Skeletal muscle tissue (tissue), 4 donors: Measurements from ENCODE around the gene MYL10. TPM values are rescaled to one million over a fixed set of nuclear protein-coding genes. Genes with fewer than 3 reads are reported as not detected.

Source experiments
- H3K27ac ChIP-seq: one replicate; pipeline ENCODE4 v1.7.0; 2013; ENCODE audit warnings: mild to moderate bottlenecking, low read depth, low read length, inconsistent platforms
- H3K27me3 ChIP-seq, 3 donors: one replicate each; pipeline ENCODE4 v1.7.0; 2013; ENCODE audit warnings: low read length in 3 of 3; ENCODE audit not compliant: control insufficient read depth in 3 of 3, insufficient read depth in 3 of 3
- H3K36me3 ChIP-seq, 3 donors: one replicate each; pipeline ENCODE4 v1.7.0; 2013; ENCODE audit warnings: low read length in 3 of 3; ENCODE audit not compliant: control insufficient read depth in 3 of 3, insufficient read depth in 3 of 3
- H3K4me1 ChIP-seq, 3 donors: one replicate each; pipeline ENCODE4 v1.7.0; 2013; ENCODE audit warnings: low read length in 3 of 3, mild to moderate bottlenecking in 3 of 3; ENCODE audit not compliant: control insufficient read depth in 3 of 3, insufficient read depth in 3 of 3
- H3K4me3 ChIP-seq, 3 donors: one replicate each; pipeline ENCODE4 v1.7.0; 2013; ENCODE audit warnings: low read length in 3 of 3
- H3K9ac ChIP-seq, 3 donors: one replicate each; pipeline ENCODE4 v1.7.0; 2013; ENCODE audit warnings: low read length in 3 of 3, mild to moderate bottlenecking in 3 of 3, moderate library complexity in 2 of 3, low read depth in 1 of 3
- H3K9me3 ChIP-seq, 3 donors: one replicate each; pipeline ENCODE4 v1.7.0; 2013; ENCODE audit warnings: low read length in 3 of 3; ENCODE audit not compliant: control insufficient read depth in 3 of 3
- total RNA-seq: library from RNA; depleted of rRNA; stranded (reverse); fragments of >200 nt; gene quantifications from one replicate; pipeline ENCODE4 v1.2.3, GENCODE V29; 2014
- donor health status: Osteomylitis.

Gene MYL10
- total RNA-seq, 1 donor from 2014 or later = 8.4 TPM

- peaks cover 0 to 11% (median 9%) of the 10 kb centered on the region in 3 donors for H3K4me1 ChIP-seq
- H3K9me3 ChIP-seq = no peaks in the 10 kb centered on the region
- H3K9ac ChIP-seq = peak overlapping the region in 1 of 3 donors; percentile 25
- no peak overlapping the region for H3K27ac ChIP-seq
- no peaks in the 10 kb centered on the region for H3K36me3 ChIP-seq
- no peak overlapping the region for H3K4me3 ChIP-seq
- H3K27me3 ChIP-seq = no peaks in the 10 kb centered on the region
Observed at GRCh38 chr7:101602484-101603241, 26.4 kb downstream of the MYL10 start.

DNA sequence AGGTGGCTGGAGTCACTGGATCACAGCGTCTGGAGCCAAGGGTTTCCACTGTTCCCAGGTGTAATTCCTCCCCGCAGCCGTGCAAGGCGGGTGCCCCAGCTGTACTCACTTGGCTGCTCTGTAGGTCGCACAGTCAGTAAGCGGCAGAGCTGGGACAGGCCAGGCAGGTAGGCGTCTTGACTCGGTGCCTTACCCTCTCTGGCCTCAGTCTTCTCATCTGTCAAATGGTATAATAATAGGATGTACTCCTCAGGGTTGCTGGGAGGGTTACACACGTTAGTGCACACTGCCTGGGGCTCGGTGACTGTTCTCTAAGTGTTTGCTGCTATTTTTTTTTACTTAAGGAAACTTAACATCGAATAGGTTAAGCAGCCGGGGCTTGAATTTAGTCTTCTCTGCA lies 27.0 kb downstream of the MYL10 start:
- Histone ChIP-seq H3K27ac (no peak overlapping the region), H3K4me3 (no peak overlapping the region), H3K9me3 (no peaks in the 10 kb centered on the region), H3K9ac (no peak overlapping the region), H3K4me1 (peaks cover 0 to 11% (median 9%) of the 10 kb centered on the region in 3 donors), H3K36me3 (no peaks in the 10 kb centered on the region), H3K27me3 (no peaks in the 10 kb centered on the region)

DNA sequence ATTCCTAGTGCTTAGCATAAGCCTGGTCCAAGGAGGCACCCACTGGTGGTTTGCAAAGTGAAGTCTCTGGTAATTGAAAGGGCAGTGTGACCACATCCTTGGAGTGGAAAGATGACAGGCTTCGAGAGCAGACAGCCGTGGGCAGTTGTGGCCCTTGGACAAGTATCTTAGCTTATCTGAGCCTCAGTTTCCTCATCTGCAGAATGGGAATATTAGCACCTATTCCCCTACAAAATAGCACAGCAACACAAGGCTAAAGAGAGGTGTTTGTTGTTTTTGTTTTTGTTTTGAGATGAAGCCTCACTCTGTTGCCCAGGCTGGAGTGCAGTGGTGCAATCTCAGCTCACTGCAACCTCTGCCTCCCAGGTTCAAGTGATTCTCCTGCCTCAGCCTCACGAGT lies 29.3 kb downstream of the MYL10 start:
- Histone ChIP-seq H3K9ac (no peak overlapping the region), H3K4me1 (peaks cover 0 to 11% (median 9%) of the 10 kb centered on the region in 3 donors), H3K36me3 (no peaks in the 10 kb centered on the region), H3K9me3 (no peaks in the 10 kb centered on the region), H3K4me3 (no peak overlapping the region), H3K27me3 (no peaks in the 10 kb centered on the region), H3K27ac (no peak overlapping the region)

DNA sequence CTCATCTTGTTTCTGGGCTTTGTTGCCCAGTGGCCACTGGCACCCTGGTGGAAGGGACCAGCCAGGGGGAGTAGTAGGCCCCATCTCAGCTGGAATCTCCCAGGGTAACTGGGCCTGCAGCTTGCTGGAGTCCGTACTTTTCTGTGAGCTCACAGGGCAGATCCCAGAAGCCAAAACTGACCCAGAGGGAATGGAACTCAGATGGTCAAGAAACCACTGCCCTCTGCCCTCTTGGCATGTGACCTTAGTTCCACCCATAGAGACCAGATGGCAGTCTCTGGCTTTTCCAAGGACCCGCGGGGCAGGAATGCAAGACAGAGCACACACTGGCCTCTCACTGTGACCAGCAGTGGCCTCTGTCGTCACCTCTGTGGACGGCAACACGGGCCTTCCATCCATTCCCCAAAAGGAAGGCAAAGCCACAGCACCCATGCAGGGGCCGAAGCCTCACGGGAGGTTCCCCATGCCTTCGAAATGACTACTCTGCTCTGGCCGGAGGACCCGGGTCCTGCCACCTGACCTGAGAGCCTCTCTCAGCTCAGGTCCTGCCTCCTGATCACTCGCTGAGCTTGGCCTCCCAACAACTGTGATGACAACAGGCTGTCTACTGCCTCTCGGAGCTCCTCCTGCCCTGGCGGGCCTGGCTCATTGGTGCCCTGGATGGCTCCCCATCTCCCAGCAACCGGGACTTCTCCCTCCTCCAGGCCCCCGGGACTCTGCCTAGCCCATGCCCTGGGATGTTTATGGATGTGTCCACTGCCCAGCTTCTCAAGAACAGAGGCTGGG lies 29.9 kb downstream of the MYL10 start:
- H3K9ac ChIP-seq = peak overlapping the region in 1 of 3 donors; percentile 25
- no peaks in the 10 kb centered on the region for H3K9me3 ChIP-seq
- no peaks in the 10 kb centered on the region for H3K36me3 ChIP-seq
- no peak overlapping the region for H3K27ac ChIP-seq
- H3K4me1 ChIP-seq = peaks cover 0 to 11% (median 9%) of the 10 kb centered on the region in 3 donors
- H3K27me3 ChIP-seq = no peaks in the 10 kb centered on the region
- H3K4me3 ChIP-seq = no peak overlapping the region

GRCh38 chr7:101598422-101598985 lies 30.6 kb downstream of the MYL10 start:
- Histone ChIP-seq H3K27ac (no peak overlapping the region), H3K4me1 (peaks cover 0 to 11% (median 9%) of the 10 kb centered on the region in 3 donors), H3K9ac (peak overlapping the region in 1 of 3 donors; percentile 25), H3K4me3 (no peak overlapping the region), H3K36me3 (no peaks in the 10 kb centered on the region), H3K9me3 (no peaks in the 10 kb centered on the region), H3K27me3 (no peaks in the 10 kb centered on the region)

DNA sequence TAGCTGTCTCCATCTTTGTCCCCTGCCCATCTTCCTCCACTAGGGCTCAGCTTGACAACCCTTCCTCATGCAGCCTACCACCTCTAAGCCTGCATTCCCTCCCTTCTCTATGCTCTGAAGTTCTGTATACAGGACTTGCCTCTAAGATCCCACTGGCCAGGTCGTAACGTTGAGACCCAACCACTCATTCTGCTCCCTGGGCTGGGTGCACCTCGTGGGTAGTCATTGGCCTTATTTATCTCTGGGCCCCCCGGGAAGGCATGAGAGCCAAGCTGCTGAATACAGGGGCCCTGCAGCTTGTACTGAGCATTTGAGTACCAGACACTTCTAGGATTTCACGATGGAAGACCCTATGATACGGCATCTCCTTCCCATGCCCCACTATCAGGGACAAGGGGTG lies 31.2 kb downstream of the MYL10 start:
- Histone ChIP-seq H3K4me1 (peaks cover 0 to 9% (median 6%) of the 10 kb centered on the region in 3 donors), H3K4me3 (no peak overlapping the region), H3K36me3 (no peaks in the 10 kb centered on the region), H3K9me3 (no peaks in the 10 kb centered on the region), H3K9ac (no peak overlapping the region), H3K27me3 (no peaks in the 10 kb centered on the region), H3K27ac (no peak overlapping the region)

- Histone ChIP-seq H3K9me3 (no peaks in the 10 kb centered on the region), H3K4me3 (no peak overlapping the region), H3K9ac (no peak overlapping the region), H3K27ac (no peak overlapping the region), H3K36me3 (no peaks in the 10 kb centered on the region), H3K27me3 (no peaks in the 10 kb centered on the region), H3K4me1 (peaks cover 0 to 5% (median under 1%) of the 10 kb centered on the region in 3 donors)
Observed at GRCh38 chr7:101596898-101597297, 32.2 kb downstream of the MYL10 start.

GRCh38 chr7:101595766-101596537 lies 33.1 kb downstream of the MYL10 start:
- no peaks in the 10 kb centered on the region for H3K36me3 ChIP-seq
- H3K4me3 ChIP-seq = no peak overlapping the region
- no peaks in the 10 kb centered on the region for H3K9me3 ChIP-seq
- peaks cover 0 to 5% (median 0%) of the 10 kb centered on the region in 3 donors for H3K4me1 ChIP-seq
- H3K9ac ChIP-seq = no peak overlapping the region
- H3K27ac ChIP-seq = no peak overlapping the region
- H3K27me3 ChIP-seq = no peaks in the 10 kb centered on the region

DNA sequence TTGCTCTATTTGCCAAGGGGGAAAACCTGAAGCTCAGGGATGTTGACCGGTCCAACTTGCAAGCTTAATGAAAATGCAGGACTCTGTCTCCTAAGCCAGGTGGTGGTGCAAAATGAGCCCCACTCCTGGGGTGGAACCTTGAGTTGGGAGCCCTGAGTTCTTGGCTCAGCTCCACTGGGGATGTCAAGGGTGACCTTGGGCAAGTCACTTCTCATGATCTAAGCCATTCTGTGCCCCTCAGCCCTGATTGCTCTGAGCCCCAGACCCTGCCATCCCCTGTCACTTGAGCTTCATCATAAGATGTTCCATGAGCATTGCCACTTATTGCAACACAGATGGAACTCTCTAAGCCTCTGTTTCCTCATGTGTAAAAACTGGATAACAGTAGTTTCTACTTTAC lies 33.9 kb downstream of the MYL10 start:
- Histone ChIP-seq H3K27me3 (no peaks in the 10 kb centered on the region), H3K36me3 (no peaks in the 10 kb centered on the region), H3K9me3 (no peaks in the 10 kb centered on the region), H3K9ac (no peak overlapping the region), H3K4me1 (peaks cover 0 to 5% (median 0%) of the 10 kb centered on the region in 3 donors), H3K4me3 (no peak overlapping the region), H3K27ac (no peak overlapping the region)
